Thyroid gland (tissue), 4 donors: ENCODE data around the gene GNL2. TPM values are rescaled to one million over a fixed set of nuclear protein-coding genes. Genes with fewer than 3 reads are reported as not detected.

ENCODE experiments used
- DNase-seq, 2 donors: peaks; one replicate each; pipeline ENCODE4 v3.0.0-alpha.2; 2019
- H3K27ac ChIP-seq, 3 donors: fragments of 200-600 bp; sonication (generic); 1 replicate in 2 of 3; 2 replicates in 1 of 3; pipeline ENCODE4 v1.5.1; 2016 to 2019; ENCODE audit warnings: mild to moderate bottlenecking in 1 of 3, moderate library complexity in 1 of 3
- H3K27me3 ChIP-seq: fragments of 200-600 bp; sonication (generic); one replicate; pipeline ENCODE4 v1.5.1; 2019
- H3K36me3 ChIP-seq, 2 donors: fragments of 200-600 bp; sonication (generic); one replicate each; pipeline ENCODE4 v1.5.1; 2016 to 2019
- H3K4me1 ChIP-seq, 2 donors: fragments of 200-600 bp; sonication (generic); one replicate each; pipeline ENCODE4 v1.5.1; 2017 to 2019
- H3K4me3 ChIP-seq, 3 donors: fragments of 200-600 bp; sonication (generic); replicated peaks in 1 of 3; 1 replicate in 2 of 3; 2 replicates in 1 of 3; pipeline ENCODE4 v1.5.1; 2016; ENCODE audit warnings: mild to moderate bottlenecking in 1 of 3
- H3K9me3 ChIP-seq: fragments of 200-600 bp; sonication (generic); one replicate; pipeline ENCODE4 v1.5.1; 2017
- POLR2A ChIP-seq, 2 donors: fragments of 450-650 bp; IDR thresholded peaks; one replicate each; pipeline ENCODE4 v1.6.1; 2017; ENCODE audit warnings: antibody characterized with exemption in 2 of 2, mild to moderate bottlenecking in 2 of 2, moderate library complexity in 1 of 2
- WGBS, 2 donors: methylation state at CpG; one replicate each; pipeline ENCODE4 v1.1.5; 2017; 5-methylcytosine and 5-hydroxymethylcytosine counted together
- intact Hi-C: fragments of 100-400 bp; cut with DNase I; formaldehyde crosslinking; loops from one replicate; pipeline ENCODE4 v1.15.1; 2023
- total RNA-seq, 4 donors: library from RNA; depleted of rRNA; stranded (reverse); fragments of >200 nt; gene quantifications; one replicate each; pipeline ENCODE4 v1.2.3, GENCODE V29; 2016
- TF ChIP-seq, protein P1 (sequence below), 6 experiments: fragments of 200-600 bp in 3 of 6; fragments of 450-650 bp in 3 of 6; sonication (generic) in 3 of 6; IDR thresholded peaks; one replicate each; pipeline ENCODE4 v1.5.1; 2016 to 2019; ENCODE audit warnings: antibody characterized with exemption in 6 of 6, mild to moderate bottlenecking in 2 of 6, inconsistent platforms in 1 of 6, moderate library complexity in 1 of 6

Gene GNL2
- total RNA-seq, 4 donors from 2014 or later, result 27.1 to 53.8 (median 33.3) TPM

DNA sequence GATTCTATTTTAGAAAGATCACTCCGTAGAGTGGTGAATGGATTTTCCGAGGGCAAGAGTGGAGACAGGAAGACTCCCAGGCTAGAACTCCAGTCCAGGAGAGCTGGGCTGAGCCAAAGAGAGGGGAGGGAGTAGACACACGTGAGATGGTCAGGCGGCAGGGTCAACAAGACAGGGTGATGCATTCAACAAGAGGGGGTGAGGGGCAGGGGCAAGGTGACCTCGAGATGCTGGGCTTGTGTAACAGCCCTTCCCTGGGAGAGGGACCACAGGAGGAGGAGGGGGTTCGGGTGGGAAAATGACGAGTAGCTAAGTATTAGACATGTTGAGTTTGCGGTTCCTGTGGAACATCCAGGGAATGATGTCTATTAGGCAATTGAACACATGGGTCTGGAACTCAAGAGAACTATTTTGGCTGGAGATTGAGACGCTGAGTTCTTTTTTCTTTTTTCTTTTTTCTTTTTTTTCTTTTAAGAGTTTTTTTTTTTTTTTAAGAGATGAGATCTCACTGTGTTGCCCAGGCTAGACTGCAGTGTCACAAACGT is 25.7 kb upstream of the GNL2 start:
- H3K27me3 ChIP-seq, result no peaks in the 10 kb centered on the region
- H3K27ac ChIP-seq, result no peak overlapping the region
- no peaks in the 10 kb centered on the region for H3K4me1 ChIP-seq
- TF ChIP-seq, protein P1, sequence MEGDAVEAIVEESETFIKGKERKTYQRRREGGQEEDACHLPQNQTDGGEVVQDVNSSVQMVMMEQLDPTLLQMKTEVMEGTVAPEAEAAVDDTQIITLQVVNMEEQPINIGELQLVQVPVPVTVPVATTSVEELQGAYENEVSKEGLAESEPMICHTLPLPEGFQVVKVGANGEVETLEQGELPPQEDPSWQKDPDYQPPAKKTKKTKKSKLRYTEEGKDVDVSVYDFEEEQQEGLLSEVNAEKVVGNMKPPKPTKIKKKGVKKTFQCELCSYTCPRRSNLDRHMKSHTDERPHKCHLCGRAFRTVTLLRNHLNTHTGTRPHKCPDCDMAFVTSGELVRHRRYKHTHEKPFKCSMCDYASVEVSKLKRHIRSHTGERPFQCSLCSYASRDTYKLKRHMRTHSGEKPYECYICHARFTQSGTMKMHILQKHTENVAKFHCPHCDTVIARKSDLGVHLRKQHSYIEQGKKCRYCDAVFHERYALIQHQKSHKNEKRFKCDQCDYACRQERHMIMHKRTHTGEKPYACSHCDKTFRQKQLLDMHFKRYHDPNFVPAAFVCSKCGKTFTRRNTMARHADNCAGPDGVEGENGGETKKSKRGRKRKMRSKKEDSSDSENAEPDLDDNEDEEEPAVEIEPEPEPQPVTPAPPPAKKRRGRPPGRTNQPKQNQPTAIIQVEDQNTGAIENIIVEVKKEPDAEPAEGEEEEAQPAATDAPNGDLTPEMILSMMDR (IDR thresholded peaks at IDR 0.05), result no peak
- no peak for TF ChIP-seq POLR2A (IDR thresholded peaks at IDR 0.05)
- intact Hi-C loops, result no loop called here
- H3K9me3 ChIP-seq, result no peaks in the 10 kb centered on the region
- no peak for DNase-seq
- H3K36me3 ChIP-seq, result no peaks in the 10 kb centered on the region
- H3K4me3 ChIP-seq, result no peak overlapping the region
- 57 to 63% methylated on average over 10 of the region's 10 CpGs for WGBS, 2 donors

GRCh38 chr1:37620707-37621106 is 25.0 kb upstream of the GNL2 start:
- TF ChIP-seq POLR2A (IDR thresholded peaks at IDR 0.05), result no peak
- TF ChIP-seq, protein P1 (IDR thresholded peaks at IDR 0.05), result no peak
- H3K36me3 ChIP-seq, result no peaks in the 10 kb centered on the region
- no peak overlapping the region for H3K4me3 ChIP-seq
- H3K9me3 ChIP-seq, result no peaks in the 10 kb centered on the region
- WGBS, 2 donors, result 89 to 93% methylated on average over 6 of the region's 6 CpGs
- H3K4me1 ChIP-seq, result no peaks in the 10 kb centered on the region
- no peak for DNase-seq
- no peak overlapping the region for H3K27ac ChIP-seq
- no peaks in the 10 kb centered on the region for H3K27me3 ChIP-seq
- intact Hi-C loops, result no loop called here

- Histone ChIP-seq H3K27ac (no peak overlapping the region), H3K4me3 (no peak overlapping the region), H3K36me3 (no peaks in the 10 kb centered on the region), H3K4me1 (no peaks in the 10 kb centered on the region), H3K9me3 (no peaks in the 10 kb centered on the region), H3K27me3 (no peaks in the 10 kb centered on the region)
- intact Hi-C loops, result no loop called here
- 53 to 58% methylated on average over 14 of the region's 14 CpGs for WGBS, 2 donors
- TF ChIP-seq, protein P1 (IDR thresholded peaks at IDR 0.05), result no peak
- TF ChIP-seq POLR2A (IDR thresholded peaks at IDR 0.05), result no peak
- no peak for DNase-seq
These were observed 20.6 kb upstream of the GNL2 start for GRCh38 chr1:37616330-37616729.

GRCh38 chr1:37614105-37614504 is 18.4 kb upstream of the GNL2 start:
- WGBS, 2 donors, result 76 to 82% methylated on average over 4 to 5 of the region's 5 CpGs
- H3K4me3 ChIP-seq, result no peak overlapping the region
- no peaks in the 10 kb centered on the region for H3K4me1 ChIP-seq
- DNase-seq, result no peak
- H3K27ac ChIP-seq, result no peak overlapping the region
- TF ChIP-seq, protein P1 (IDR thresholded peaks at IDR 0.05), result no peak
- TF ChIP-seq POLR2A (IDR thresholded peaks at IDR 0.05), result no peak
- H3K9me3 ChIP-seq, result no peaks in the 10 kb centered on the region
- intact Hi-C loops, result no loop called here
- no peaks in the 10 kb centered on the region for H3K36me3 ChIP-seq
- no peaks in the 10 kb centered on the region for H3K27me3 ChIP-seq

DNA sequence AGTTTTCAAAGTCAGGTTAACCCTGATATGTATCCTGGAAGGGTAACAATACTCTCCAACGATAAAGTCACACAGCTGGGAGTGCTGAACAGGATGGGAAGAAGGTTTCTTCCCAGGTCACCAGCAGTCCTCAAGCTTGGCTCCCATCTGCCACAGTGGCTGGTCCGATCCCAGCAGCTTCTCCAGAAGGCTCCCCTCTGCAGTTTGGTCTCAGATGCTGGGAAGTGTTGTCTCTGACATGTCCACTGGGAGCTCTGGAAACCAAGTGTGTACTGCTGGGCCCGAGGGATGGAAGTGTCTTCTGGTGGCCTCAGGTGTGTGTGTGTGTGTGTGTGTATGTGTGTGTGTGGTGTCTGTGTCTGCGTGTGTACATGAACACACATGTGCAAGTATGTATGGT is 16.4 kb upstream of the GNL2 start:
- Histone ChIP-seq H3K9me3 (no peaks in the 10 kb centered on the region), H3K36me3 (no peaks in the 10 kb centered on the region), H3K27me3 (no peaks in the 10 kb centered on the region), H3K4me3 (no peak overlapping the region), H3K4me1 (no peaks in the 10 kb centered on the region), H3K27ac (no peak overlapping the region)
- intact Hi-C loops, result no loop called here
- WGBS, 2 donors, result 53 to 66% methylated on average over 4 of the region's 4 CpGs
- TF ChIP-seq, protein P1 (IDR thresholded peaks at IDR 0.05), result no peak
- TF ChIP-seq POLR2A (IDR thresholded peaks at IDR 0.05), result no peak
- DNase-seq, result no peak
